Measurements from ENCODE around the gene LRRC43. TPM values are rescaled to one million over a fixed set of nuclear protein-coding genes. Genes with fewer than 3 reads are reported as not detected.
A peak's percentile ranks its signal among the peaks of the same experiment; 100 is the strongest.

LRRC43 gene, protein sequence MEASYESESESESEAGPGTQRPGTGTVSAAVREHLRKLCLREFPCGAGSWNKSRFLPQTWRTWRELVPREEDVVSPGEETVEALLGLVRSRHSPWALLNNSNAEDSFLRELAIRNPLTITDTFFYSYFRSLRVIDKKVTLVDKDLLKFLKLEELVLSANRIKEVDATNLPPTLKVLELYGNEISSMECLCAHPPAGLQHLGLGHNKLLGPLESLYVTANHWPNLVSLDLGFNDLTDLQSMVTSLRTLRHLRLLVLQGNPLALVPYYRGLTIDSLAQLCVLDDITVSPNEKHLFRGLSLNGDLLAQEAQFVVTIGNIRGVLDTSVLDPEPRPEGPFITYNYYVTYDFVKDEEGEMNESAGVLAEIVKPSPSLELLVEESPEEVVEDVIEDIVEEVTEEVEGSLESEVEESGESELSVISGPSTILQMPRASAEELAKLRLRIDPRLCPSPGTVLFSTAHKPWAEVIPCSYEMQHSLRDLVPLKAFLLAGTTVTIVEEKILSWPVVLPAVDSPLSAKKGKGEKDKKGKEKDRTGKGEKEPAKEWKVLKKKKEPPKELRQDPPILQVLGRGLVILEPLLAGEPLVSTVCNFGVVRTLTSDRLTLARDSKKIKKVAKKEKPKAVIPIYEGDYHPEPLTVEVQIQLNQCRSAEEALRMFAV
- total RNA-seq (2021) (0.21 to 0.64 TPM (median 0.22 TPM) in 3 replicates), Bru-seq, nascent RNA (percentile 6 among the genes with signal in this experiment)
- long read RNA-seq, experiment 1, partial matches to known transcripts, result 0 of 1 reads
- long read RNA-seq, experiment 1, other reads (novel, unspliced or antisense), result 1 of 1 reads
- long read RNA-seq, experiment 2, result 0 reads
- long read RNA-seq, experiment 3, result 0 reads

GRCh38 chr12:122182887-122183587 is at the start of gene LRRC43:
Gene LRRC43, plus strand, starts transcription at chr12:122183123. Its CDS starts 22 bp downstream, at chr12:122183145.
- no peaks in the 10 kb centered on the region for H3K36me3 Mint-ChIP-seq
- no peak within 1 kb of the TSS for H3K27ac Mint-ChIP-seq
- no peaks in the 10 kb centered on the region for H3K9me3 Mint-ChIP-seq
- CTCF ChIA-PET, result interaction anchor here (0.6 to 1.9 kb wide), 8 partner anchors 8 to 265 kb away, joined by 3 to 8 read pairs (median 4); partner anchors contain the start of genes B3GNT4 and CFAP251
- peak; percentile 80 for DNase-seq (ENCODE audit: low spot score)
- H3K4me3 Mint-ChIP-seq, result peak within 1 kb of the TSS; percentile 74
- H3K4me1 Mint-ChIP-seq, result peaks cover 3% of the 10 kb centered on the region; the same call in 1 of the 2 replicates
- TF ChIP-seq, protein P1, sequence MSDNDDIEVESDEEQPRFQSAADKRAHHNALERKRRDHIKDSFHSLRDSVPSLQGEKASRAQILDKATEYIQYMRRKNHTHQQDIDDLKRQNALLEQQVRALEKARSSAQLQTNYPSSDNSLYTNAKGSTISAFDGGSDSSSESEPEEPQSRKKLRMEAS (CRISPR knock-in tag; IDR thresholded peaks at IDR 0.05), result peak; percentile 38; the same call in 1 of the 2 replicates
- no peak for TF ChIP-seq NFATC4 (CRISPR knock-in tag; IDR thresholded peaks at IDR 0.05)
- 0 out of 2 replicates have a peak, but pooled peaks have one; percentile 4 for TF ChIP-seq ZNF121 (CRISPR knock-in tag; IDR thresholded peaks at IDR 0.05)
- TF ChIP-seq AFF4 (CRISPR knock-in tag; IDR thresholded peaks at IDR 0.05; ENCODE audit: borderline replicate concordance), result no peak
- 0 out of 2 replicates have a peak, but pooled peaks have one; percentile 35 for TF ChIP-seq ARID4B (CRISPR knock-in tag; IDR thresholded peaks at IDR 0.05; ENCODE audit: borderline replicate concordance)
- 0 out of 2 replicates have a peak, but pooled peaks have one; percentile 28 for TF ChIP-seq ZNF138 (CRISPR knock-in tag; conservative IDR thresholded peaks at IDR 0.05)
- peaks cover 17% of the 10 kb centered on the region for H3K27me3 Mint-ChIP-seq (ENCODE audit: low read depth)
- POLR2A ChIA-PET, result interaction anchor here (0.6 to 1.0 kb wide), 2 partner anchors 43 to 525 kb away, joined by 3 read pairs; partner anchors contain the start of gene DIABLO
- ATAC-seq, result peak; percentile 88

- no peaks in the 10 kb centered on the region for H3K27me3 Mint-ChIP-seq (ENCODE audit: low read depth)
- ATAC-seq (peak; percentile 9), DNase-seq (ENCODE audit: low spot score) (peak; percentile 63)
- H3K27ac Mint-ChIP-seq, result no peak overlapping the region
- ChIA-PET CTCF (interaction anchor here (0.8 to 1.5 kb wide), 7 partner anchors 9 to 79 kb away, joined by 3 to 9 read pairs (median 5); partner anchors contain the start of gene B3GNT4), POLR2A (no interaction called here)
- no peaks in the 10 kb centered on the region for H3K9me3 Mint-ChIP-seq
- H3K36me3 Mint-ChIP-seq, result peaks cover 24% of the 10 kb centered on the region
- TF ChIP-seq ERG (CRISPR knock-in tag; IDR thresholded peaks at IDR 0.05), result no peak
- no peak for TF ChIP-seq ATF6 (CRISPR knock-in tag; IDR thresholded peaks at IDR 0.05)
- TF ChIP-seq, protein P2, sequence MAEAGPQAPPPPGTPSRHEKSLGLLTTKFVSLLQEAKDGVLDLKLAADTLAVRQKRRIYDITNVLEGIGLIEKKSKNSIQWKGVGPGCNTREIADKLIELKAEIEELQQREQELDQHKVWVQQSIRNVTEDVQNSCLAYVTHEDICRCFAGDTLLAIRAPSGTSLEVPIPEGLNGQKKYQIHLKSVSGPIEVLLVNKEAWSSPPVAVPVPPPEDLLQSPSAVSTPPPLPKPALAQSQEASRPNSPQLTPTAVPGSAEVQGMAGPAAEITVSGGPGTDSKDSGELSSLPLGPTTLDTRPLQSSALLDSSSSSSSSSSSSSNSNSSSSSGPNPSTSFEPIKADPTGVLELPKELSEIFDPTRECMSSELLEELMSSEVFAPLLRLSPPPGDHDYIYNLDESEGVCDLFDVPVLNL (CRISPR knock-in tag; IDR thresholded peaks at IDR 0.05; ENCODE audit: borderline replicate concordance, low read depth), result no peak
- TF ChIP-seq USF2 (CRISPR knock-in tag; IDR thresholded peaks at IDR 0.05), result no peak
- TF ChIP-seq FOXK1 (CRISPR knock-in tag; IDR thresholded peaks at IDR 0.05), result no peak
- 0 out of 2 replicates have a peak, but pooled peaks cover 6% of the 10 kb centered on the region for H3K4me1 Mint-ChIP-seq
- H3K4me3 Mint-ChIP-seq, result no peak overlapping the region
Observed at GRCh38 chr12:122133192-122133950, 49.6 kb upstream of the LRRC43 start.
